Measurements from ENCODE around the gene CFD.
"Not testable (repeated sequence)": the region's sequence is repeated elsewhere in the genome, so short reads cannot be mapped to it uniquely, and the experiment has no call there.

Gene CFD

DNA sequence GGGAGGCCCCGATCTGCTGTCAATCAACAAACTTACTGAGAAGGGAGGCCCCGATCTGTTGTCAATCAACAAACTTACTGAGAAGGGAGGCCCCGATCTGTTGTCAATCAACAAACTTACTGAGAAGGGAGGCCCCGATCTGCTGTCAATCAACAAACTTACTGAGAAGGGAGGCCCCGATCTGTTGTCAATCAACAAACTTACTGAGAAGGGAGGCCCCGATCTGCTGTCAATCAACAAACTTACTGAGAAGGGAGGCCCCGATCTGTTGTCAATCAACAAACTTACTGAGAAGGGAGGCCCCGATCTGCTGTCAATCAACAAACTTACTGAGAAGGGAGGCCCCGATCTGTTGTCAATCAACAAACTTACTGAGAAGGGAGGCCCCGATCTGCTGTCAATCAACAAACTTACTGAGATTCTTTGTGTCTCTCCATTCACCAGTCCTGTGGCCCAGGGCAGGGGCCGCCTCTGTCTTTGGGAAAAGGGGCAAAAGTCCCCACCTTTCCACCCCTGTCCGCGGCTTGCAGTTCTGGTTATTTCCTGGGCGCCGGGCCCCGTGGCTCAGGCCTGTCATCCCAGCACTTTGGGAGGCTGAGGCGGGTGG lies 5.7 kb upstream of the CFD start:
- not testable (repeated sequence) for DNase-seq

DNA sequence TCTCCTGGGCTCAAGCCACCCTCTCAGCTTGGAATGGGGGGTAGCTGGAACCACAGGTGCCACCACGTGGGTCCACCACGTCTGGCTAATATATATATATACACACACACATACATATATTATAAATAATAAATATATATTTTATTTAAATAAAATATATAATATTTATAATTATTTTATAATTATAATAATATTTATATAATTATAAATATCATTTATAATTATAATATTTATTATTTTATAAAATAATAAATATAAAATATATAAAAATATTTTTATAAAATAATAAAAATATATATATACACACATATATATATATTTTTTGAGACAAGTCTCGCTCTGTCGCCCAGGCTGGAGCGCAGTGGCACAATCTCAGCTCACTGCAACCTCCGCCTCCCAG lies 4.9 kb upstream of the CFD start:
- DNase-seq, result no peak

DNA sequence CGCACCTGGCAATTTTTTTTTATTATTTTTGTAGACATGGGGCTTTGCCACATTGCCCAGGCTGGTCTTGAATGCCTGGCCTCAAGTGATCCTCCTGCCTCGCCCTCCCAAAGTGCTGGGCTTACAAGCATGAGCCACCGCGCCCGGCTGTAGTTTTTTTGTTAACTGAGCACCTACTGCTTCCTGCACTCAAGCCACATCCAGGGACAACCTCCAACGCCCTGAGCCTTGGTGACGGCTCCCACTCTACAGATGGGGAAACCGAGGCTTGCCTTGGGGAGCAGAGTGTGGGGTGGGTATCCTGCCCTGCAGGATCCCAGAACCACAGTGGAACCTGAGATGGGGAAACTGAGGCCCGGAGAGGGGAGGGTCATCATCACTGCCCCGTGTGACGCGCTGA lies 4.3 kb upstream of the CFD start:
- no peak for DNase-seq

DNA sequence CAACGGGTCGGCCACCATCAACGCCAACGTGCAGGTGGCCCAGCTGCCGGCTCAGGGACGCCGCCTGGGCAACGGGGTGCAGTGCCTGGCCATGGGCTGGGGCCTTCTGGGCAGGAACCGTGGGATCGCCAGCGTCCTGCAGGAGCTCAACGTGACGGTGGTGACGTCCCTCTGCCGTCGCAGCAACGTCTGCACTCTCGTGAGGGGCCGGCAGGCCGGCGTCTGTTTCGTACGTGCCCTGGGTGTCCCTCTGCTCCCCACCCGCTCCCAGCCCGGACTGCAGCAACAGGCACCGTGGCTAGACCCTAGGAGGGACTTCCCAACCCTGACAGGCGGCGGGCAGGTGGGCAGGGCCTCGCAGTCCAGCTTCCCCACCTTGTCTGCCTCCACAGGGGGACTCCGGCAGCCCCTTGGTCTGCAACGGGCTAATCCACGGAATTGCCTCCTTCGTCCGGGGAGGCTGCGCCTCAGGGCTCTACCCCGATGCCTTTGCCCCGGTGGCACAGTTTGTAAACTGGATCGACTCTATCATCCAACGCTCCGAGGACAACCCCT lies 3.8 kb upstream of the CFD start:
- no peak for DNase-seq

DNA sequence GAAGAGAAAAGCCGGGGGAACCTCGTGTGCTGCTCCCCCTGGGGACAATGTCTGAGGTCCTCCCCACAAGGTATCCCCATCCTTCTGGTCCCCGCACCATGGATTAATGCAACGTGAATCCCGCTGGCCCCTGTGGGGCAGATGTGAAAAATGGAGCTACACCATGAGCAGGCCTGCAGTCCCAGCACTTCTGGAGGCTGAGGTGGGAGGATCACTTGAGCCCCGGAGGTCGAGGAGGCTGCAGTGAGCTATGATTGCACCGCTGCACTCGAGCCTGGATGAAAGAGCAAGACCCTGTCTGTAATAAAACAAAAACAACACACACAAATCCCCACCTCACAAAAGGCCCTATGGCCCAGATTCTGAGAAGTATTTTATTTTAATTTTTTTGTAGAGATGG lies 1.2 kb upstream of the CFD start:
- no peak for DNase-seq

DNA sequence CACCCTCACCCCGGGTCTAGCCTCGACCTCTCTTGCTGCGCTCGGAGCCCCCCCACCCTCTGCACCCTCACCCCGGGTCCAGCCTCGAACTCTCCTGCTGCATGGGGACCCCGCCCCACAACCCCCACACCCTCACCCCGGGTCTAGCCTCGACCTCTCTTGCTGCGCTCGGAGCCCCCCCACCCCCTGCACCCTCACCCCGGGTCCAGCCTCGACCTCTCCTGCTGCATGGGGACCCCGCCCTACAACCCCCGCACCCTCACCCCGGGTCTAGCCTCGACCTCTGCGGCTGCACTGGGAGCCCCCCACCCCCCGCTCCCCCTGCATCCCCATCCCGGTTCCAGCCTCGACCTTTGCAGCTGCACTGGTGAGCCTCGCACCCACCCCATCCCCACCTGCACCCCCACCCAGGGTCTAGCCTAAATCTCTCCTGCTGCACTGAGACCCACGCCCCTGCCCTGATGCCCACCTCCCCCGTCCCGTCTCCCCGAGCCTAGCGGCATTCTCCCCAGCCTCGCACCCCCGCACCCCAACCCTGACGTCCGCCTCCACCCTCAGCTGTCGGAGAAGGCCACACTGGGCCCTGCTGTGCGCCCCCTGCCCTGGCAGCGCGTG lies 1.8 kb downstream of the CFD start:
- DNase-seq, result no peak

DNA sequence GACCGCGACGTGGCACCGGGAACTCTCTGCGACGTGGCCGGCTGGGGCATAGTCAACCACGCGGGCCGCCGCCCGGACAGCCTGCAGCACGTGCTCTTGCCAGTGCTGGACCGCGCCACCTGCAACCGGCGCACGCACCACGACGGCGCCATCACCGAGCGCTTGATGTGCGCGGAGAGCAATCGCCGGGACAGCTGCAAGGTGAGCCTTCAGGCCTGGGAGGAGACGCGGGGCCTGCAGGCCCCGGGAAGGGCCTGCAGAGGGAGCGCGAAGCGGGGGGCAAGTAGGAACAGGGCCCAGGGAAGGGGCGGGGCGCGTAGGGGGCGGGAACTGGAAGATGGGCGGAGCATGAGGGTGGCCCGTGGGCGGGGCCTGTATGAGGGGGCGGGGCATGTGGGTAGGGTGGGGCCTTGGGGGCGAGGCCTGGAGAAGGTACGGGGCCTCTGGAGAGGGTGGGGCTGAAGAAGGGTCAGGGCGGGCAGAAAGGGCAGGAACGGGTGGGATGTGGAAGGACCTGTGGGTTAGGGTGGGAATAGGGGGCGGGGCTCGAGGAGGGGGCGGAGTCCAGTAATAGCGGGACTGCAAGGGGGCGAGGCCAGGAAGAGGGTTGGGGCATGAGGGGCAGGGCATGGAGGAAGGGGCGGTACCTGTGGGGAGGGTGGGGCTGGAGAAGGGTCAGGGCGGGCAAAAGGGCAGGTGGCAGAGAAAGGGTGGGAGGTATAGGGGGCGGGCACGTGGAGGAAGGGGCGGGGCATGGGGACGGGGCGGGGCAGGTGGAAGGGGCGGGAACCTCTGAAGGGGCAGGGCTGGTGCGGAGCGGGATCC lies 2.5 kb downstream of the CFD start:
- peak; percentile 8 for DNase-seq

DNA sequence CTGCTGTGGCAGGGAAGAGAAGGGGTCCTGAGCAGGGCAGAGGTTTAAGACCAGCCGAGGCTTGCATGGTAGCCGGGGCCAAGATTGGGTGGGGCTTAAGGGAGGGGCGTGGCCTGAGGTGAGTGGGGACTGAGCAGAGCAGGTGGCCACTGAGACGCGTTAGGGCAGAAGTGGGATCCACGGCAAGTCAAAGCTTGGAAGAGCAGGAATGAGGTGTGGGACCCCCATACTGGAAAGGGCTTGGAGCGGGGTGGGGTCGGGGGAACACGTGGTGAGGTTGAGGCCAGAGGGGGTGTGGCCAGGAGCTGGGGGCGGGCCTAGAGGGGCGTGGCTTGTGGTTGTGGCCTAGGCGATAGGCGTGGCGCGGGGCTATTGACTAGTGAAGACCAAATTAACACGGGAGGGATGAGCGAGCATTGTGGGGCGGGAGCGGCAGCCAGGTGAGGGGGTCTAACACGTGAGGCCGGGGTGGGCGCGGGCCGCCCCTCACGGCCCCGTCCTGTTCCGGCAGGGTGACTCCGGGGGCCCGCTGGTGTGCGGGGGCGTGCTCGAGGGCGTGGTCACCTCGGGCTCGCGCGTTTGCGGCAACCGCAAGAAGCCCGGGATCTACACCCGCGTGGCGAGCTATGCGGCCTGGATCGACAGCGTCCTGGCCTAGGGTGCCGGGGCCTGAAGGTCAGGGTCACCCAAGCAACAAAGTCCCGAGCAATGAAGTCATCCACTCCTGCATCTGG lies 3.3 kb downstream of the CFD start:
- no peak for DNase-seq

DNA sequence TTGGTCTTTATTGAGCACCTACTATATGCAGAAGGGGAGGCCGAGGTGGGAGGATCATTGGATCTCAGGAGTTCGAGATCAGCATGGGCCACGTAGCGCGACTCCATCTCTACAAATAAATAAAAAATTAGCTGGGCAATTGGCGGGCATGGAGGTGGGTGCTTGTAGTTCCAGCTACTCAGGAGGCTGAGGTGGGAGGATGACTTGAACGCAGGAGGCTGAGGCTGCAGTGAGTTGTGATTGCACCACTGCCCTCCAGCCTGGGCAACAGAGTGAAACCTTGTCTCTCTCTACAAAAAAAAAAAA lies 3.8 kb downstream of the CFD start:
- no peak for DNase-seq

DNA sequence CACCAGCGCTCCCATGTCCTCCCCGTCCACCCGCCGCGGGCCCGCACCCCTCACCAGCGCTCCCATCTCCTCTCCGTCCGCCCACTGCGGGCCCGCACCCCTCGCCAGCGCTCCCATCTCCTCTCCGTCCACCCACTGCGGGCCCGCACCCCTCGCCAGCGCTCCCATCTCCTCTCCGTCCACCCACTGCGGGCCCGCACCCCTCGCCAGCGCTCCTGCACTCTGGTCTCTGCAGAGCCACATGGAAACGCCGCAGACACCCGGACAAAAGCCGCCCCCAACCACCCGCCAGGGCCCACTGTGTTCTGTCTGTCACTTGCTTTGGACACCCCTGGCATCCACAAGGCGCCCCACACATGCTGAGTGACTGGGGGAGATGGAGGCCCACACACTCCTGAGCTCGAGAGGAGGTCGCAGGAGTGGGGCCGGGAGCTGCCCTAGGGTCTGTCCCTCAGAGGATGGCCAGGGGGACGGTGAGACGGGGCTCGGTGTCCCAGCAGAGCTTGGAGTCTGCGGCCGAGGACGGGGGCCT lies 7.4 kb downstream of the CFD start:
- DNase-seq, result no peak

DNA sequence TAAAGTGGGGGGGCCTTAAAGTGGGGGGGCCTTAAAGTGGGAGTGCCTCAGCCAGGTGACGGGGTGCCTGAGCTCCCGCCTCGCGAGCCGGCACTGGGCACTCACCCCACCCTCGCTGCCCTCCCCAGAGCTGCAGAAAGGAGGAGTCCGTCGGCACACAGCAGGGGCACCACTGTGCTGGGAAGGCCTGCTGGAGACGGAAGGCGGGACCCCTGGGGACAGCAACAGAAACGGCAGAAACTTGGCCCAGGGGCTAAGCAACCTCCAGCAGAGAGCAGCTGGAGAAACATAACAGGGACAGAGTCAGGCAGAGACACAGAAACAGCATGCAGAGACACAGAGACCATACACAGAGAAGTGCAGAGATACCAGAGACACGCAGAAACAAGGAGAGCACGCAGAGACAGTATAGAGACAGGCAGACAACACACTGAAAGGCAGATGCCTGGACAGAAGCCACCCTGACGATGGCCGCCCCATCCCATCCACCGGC lies 7.9 kb downstream of the CFD start:
- DNase-seq, result no peak

DNA sequence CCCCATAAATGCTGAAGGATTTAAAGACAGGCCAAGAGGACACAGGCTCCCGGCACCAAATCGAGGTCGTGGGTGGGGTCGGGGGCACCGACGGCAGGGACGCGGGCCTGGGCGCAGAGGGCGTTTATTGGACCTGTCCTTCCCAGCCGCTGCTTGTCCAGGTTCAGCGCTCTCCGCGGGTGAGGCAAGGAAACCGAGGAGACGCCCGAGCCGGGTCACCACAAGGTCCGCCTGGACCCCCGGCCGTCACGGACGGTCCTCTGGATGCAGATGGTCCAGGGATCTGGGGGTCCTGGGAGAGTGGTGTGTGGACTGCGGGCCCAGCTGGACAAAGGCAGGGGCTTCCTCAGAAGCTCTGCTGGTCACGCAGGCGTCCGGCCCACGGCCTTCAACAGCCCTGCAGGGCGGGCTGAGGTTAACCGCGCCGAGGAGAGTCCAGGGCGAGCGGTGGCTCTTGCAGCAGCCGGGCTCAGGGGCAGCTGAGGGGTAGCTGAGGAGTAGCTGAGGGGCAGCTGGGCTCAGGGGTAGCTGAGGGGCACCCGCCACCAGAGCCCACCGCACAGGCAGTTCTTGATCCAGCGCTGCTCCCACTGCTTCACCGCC lies 8.5 kb downstream of the CFD start:
- no peak for DNase-seq

DNA sequence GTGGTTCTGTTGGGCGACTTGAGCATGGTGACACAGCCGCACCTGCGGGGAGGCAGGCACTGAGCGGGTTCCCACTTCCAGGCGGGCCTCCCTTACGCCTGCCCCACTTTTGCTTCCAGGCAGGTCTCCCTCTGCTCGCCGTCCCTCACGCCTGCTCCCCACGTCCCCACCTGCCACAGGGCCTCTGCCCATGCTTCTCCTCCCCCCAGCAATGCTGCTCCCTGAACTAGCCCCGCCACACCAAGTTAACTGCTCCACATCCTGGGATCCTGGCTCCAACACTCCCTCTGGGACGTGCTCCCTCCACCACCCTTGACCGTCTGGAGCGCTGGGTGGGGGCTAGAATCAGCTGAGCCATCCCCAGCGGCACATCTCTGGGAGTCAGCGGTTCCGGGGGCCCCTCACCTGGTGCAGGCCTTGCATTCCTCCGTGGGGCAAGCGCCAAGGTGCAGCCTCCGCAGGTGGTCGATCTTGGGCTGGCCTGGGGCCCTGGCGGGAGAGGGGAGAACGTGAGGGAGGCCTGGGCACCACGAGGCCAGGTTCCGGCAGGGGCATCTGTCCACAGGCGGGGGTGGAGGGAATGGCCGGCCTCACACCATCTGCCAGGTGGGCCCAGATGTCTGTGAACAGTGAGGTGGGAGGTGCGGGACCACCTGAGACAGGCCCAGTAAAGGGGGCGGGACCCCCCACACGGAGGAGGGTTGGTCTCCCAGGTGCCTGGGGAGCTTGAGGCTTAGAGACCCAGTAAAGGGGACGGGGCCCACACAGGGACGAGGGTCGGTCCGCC lies 9.2 kb downstream of the CFD start:
- DNase-seq, result no peak

DNA sequence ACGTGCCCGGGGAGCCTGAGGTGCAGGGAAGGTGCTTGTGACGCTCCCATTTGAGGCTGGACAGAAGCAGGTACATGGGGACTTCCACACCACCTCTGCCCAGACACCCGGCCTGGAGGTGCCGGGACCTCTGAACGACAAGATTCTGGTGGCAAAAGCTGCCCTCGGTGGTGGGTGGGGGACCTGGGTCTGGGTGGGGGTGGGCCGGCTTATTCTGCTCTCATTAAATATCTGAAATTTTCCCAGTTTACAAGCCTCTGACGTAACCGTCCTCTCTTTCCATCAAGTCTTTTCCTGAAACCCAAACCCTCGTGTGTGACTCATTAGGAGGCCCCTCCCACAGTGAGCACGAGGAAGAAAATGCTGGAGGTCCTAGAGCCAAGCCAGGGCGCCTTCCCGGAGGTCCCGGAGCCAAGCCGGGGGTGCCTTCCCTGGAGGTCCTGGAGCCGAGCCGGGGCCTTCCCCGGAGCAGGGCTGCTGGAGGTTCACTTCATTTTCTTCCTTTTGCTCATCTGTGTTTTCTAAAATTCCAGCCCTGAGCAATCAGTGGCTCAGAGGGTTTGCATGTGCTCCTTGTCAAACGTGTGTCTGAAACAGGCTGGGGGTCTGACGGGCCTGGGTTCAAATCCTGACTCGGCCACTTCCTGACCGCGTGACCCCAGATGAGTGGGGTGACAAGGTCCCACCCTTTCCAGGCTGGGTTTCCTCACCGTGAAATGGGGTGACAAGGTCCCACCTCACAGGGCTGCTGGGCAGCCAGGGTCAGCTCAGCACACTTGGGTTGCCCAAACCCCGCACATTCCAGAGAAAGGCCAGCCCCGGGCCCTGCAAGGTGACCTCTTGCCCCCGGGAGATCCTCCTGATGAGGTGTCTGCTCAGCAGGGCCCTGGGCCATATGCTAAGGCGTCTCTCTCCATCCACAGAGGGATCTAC lies 10.0 kb downstream of the CFD start:
- no peak for DNase-seq

DNA sequence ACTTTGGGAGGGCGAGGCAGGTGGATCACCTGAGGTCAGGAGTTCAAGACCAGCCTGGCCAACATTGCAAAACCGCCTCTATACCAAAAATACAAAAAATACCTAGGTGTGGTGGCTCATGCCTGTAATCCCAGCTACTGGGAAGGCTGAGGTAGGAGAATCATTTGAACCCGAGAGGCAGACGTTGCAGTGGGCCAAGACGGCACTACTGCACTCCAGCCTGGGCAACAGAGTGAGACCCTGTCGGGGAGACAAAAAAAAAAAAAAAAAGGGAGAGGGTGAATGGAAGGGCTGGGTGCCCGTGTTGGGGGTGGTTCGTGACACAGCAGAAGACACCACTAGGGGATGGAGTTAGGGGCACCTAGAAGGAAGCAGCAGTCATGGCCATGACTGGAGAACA lies 10.8 kb downstream of the CFD start:
- no peak for DNase-seq

DNA sequence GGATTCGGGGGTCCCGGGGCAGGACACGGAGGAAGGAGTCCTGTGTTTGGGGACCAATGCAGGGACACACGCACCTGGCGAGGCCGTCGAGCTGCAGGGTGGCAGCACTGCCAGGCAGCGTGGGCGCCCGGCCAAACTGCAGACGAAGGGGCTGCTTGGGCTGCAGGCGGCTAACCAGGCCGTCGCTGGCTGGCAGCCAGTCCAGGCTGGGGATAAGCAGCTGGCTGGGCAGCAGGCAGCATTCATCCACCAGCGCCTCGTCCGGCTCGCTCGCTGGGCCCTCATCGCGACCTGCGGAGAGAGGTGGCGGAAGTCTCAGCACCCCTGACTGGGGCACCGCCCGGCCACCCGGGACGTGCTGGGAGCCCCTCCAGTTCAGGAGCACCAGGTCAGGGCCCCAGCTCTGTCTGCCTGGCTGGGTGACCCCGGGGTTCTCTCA lies 11.5 kb downstream of the CFD start:
- no peak for DNase-seq

DNA sequence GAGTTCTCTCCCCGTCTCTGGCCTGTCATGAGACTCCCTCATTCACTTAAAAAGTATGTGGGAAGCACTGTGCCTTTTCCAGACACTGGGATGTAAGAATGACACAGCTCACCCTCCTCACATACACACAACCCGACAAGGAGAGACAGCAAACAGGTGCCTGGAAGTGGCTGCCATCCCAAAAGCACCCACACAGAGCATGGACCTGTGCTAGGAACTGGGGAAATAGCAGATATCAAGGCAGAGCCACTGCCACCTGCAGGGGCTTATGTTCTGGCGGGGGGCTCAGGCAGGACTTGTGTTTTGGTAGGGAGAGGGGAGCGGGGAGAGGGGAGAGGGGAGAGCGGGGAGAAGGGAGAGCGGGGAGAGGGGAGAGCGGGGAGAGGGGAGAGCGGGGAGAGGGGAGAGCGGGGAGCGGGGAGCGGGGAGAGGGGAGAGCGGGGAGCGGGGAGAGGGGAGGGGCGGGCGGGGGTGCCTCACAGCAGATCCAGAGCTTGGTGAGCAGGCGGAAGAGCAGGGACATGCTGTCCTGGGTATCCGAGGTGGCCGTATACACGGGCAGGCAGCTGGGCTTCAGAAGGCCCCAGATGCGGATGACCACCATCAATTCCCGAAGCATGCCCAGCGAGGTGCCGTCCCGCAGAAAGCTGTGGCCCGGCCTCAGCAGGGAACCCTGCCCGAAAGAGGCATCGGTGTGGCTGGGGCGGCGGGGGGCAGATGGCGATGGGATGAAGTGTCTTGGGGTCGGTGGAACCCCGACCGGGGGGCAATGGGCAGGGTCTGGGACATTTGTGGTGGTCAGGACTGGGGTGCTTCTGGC lies 12.2 kb downstream of the CFD start:
- no peak for DNase-seq

DNA sequence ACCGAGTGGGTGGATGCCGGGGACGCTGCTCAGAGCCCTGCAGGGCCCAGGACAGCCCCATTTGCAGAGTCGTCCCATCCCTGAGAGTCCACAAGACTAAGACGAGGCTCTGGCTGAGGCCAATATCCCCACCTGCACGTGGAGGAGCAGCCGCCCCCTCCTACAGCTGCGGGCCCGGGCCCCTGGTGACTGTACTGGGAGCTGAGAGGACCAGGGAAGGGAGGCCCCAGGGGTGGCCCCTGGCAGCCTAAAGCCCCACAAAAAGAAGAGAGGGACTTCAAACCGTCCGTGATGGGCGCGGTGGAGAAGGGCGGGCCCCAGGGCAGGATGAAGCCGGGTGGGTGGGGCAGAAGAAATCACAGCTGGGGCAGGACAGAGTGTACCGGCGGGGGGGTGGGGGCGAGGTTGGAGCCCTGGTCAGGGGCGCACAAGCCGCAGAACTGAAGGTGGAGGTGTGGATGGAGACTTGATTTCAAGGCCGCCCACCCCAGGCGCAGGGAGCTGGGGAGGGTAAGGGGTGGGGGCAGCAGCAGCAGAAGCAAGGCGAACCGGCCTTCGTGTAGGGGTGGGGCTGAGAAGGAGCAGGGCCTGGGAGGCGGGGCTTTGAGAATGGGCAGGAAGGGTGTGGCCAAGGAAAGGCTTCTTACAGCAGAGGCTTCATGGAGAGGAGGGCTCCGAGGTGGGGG lies 12.9 kb downstream of the CFD start:
- DNase-seq, result no peak

DNA sequence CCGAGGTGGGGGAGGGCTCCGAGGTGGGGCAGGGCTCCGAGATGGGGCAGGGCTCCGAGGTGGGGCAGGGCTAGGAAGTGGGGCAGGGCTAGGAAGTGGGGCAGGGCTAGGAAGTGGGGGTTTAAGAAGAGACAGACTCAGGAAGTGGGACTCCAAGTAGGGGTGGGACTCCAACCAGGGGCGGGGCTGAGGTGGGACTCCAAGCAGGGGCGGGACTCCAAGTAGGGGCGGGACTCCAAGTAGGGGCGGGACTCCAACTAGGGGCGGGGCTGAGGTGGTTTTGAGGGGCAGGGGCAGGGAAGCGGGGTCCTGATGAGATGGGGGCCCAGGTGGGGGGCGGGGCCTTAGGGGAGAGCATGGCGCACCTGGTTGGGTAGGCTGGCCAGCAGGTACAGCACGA lies 13.6 kb downstream of the CFD start:
- DNase-seq, result no peak

Data from NCI-H748 treated with DMSO at 0.1 percent for 48 hours (cell line).